Lower leg skin (tissue), 3 donors: ENCODE results near the gene C5orf58.

Source experiments
- POLR2A ChIP-seq, 2 donors: fragments of 450-650 bp; IDR thresholded peaks; one replicate each; pipeline ENCODE4 v1.6.1; 2016 to 2017; ENCODE audit warnings: antibody characterized with exemption in 2 of 2, mild to moderate bottlenecking in 1 of 2, moderate library complexity in 1 of 2
- TF ChIP-seq, protein P1 (sequence below), 3 donors: fragments of 450-650 bp; IDR thresholded peaks; one replicate each; pipeline ENCODE4 v1.5.1; 2016; ENCODE audit warnings: antibody characterized with exemption in 3 of 3, mild to moderate bottlenecking in 3 of 3, moderate library complexity in 2 of 3

DNA sequence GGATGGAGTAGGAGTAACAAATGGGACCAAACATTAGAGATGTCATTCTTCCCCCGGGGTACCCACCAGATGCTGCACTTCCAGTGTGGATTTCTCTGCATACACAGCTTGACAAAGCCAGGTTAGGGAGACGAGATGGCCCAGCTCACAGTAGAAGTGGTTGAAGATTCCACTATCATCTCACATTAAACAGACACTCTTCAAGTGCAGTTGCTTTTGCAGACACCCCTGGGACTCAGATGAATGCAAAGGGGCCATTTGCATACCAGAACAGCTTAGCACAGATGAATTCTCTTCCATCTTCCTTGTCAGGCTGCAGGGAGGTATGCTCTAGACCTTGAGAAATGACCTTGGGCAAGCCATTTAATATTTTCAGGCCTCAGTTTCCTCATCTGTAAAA is 12.6 kb upstream of the C5orf58 start:
- TF ChIP-seq, protein P1, sequence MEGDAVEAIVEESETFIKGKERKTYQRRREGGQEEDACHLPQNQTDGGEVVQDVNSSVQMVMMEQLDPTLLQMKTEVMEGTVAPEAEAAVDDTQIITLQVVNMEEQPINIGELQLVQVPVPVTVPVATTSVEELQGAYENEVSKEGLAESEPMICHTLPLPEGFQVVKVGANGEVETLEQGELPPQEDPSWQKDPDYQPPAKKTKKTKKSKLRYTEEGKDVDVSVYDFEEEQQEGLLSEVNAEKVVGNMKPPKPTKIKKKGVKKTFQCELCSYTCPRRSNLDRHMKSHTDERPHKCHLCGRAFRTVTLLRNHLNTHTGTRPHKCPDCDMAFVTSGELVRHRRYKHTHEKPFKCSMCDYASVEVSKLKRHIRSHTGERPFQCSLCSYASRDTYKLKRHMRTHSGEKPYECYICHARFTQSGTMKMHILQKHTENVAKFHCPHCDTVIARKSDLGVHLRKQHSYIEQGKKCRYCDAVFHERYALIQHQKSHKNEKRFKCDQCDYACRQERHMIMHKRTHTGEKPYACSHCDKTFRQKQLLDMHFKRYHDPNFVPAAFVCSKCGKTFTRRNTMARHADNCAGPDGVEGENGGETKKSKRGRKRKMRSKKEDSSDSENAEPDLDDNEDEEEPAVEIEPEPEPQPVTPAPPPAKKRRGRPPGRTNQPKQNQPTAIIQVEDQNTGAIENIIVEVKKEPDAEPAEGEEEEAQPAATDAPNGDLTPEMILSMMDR (IDR thresholded peaks at IDR 0.05), result no peak
- TF ChIP-seq POLR2A (IDR thresholded peaks at IDR 0.05), result no peak
